HepG2 (cell line): ENCODE measurements around the gene ABAT. TPM values are rescaled to one million over a fixed set of nuclear protein-coding genes. Genes with fewer than 3 reads are reported as not detected.

Experiments
- AFF4 ChIP-seq: sonication (generic); formaldehyde crosslinking; IDR thresholded peaks from 2 replicates; pipeline ENCODE4 v1.4.0; 2020; ENCODE audit warnings: missing genetic modification reagents
- FOXO4 ChIP-seq: sonication (generic); formaldehyde crosslinking; conservative IDR thresholded peaks from 2 replicates; pipeline ENCODE4 v1.8.1; 2023; ENCODE audit warnings: missing genetic modification reagents
- GLI4 ChIP-seq: sonication (generic); formaldehyde crosslinking; IDR thresholded peaks from 2 replicates; pipeline ENCODE4 v1.5.1; 2020; ENCODE audit warnings: missing genetic modification reagents, mild to moderate bottlenecking, moderate library complexity, borderline replicate concordance
- HOXD1 ChIP-seq: sonication (generic); formaldehyde crosslinking; IDR thresholded peaks from 2 replicates; pipeline ENCODE4 v1.5.0; 2020; ENCODE audit warnings: missing genetic modification reagents
- MIER3 ChIP-seq: IDR thresholded peaks from 2 replicates; pipeline ENCODE4 v1.6.1; 2016; ENCODE audit warnings: missing compliant biosample characterization, borderline replicate concordance
- NR2F6 ChIP-seq, 2 experiments: IDR thresholded peaks; 2 replicates each; pipeline ENCODE4 v1.6.1; 2016; ENCODE audit warnings: antibody characterized with exemption in 1 of 2, mild to moderate bottlenecking in 1 of 2
- POLR2A ChIP-seq, 2 experiments: IDR thresholded peaks; 2 replicates each; pipeline ENCODE4 v1.6.1; 2011; ENCODE audit warnings: low read depth in 2 of 2, low read length in 2 of 2, mild to moderate bottlenecking in 1 of 2, moderate library complexity in 1 of 2; ENCODE audit not compliant: insufficient read depth in 1 of 2
- POLR2AphosphoS5 ChIP-seq: IDR thresholded peaks from 2 replicates; pipeline ENCODE4 v1.6.1; 2012; ENCODE audit warnings: low read depth, low read length
- REST ChIP-seq, 2 experiments: IDR thresholded peaks; 2 replicates each; pipeline ENCODE4 v1.6.1; 2011 to 2012; ENCODE audit warnings: low read length in 2 of 2, borderline replicate concordance in 1 of 2, low read depth in 1 of 2, mild to moderate bottlenecking in 1 of 2, moderate library complexity in 1 of 2
- SALL1 ChIP-seq: sonication (generic); formaldehyde crosslinking; IDR thresholded peaks from 2 replicates; pipeline ENCODE4 v1.8.0; 2022; ENCODE audit warnings: mild to moderate bottlenecking, missing genetic modification reagents
- SRY ChIP-seq: sonication (generic); formaldehyde crosslinking; IDR thresholded peaks from 2 replicates; pipeline ENCODE4 v1.8.0; 2022; ENCODE audit warnings: mild to moderate bottlenecking, missing genetic modification reagents
- ZBTB39 ChIP-seq: sonication (generic); formaldehyde crosslinking; IDR thresholded peaks from 2 replicates; pipeline ENCODE4 v1.5.0; 2020; ENCODE audit warnings: missing genetic modification reagents
- ZNF513 ChIP-seq: sonication (generic); formaldehyde crosslinking; conservative IDR thresholded peaks from 2 replicates; pipeline ENCODE4 v1.5.0; 2020; ENCODE audit warnings: missing genetic modification reagents
- ZNF546 ChIP-seq: sonication (generic); formaldehyde crosslinking; conservative IDR thresholded peaks from 2 replicates; pipeline ENCODE4 v1.8.1; 2023; ENCODE audit warnings: mild to moderate bottlenecking, missing genetic modification reagents
- ZNF883 ChIP-seq: sonication (generic); formaldehyde crosslinking; IDR thresholded peaks from 2 replicates; pipeline ENCODE4 v1.5.1; 2020; ENCODE audit warnings: mild to moderate bottlenecking, missing genetic modification reagents; ENCODE audit errors: not compliant biosample characterization
- polyA plus RNA-seq, 8 experiments: library from polyadenylated mRNA; depleted of rRNA in 3 of 8; stranded (reverse) in 7 of 8; unstranded in 1 of 8; fragments of >200 nt; fragmentation: Illumina TruSeq in 4 of 8; extraction: Trizol in 4 of 8; gene quantifications; 2 replicates each; pipeline versions ENCODE4 v1.2.1 to v1.2.3, GENCODE V29; 2011 to 2016; ENCODE audit warnings: low read depth in 4 of 8, missing spikeins in 1 of 8, mixed read lengths in 1 of 8; ENCODE audit not compliant: insufficient read depth in 1 of 8
- total RNA-seq, 5 experiments: library from RNA; depleted of rRNA; stranded (reverse); fragments of >200 nt; fragmentation: Illumina TruSeq; extraction: Trizol; gene quantifications; 2 replicates each; pipeline ENCODE4 v1.2.3, GENCODE V29; 2016; ENCODE audit warnings: low read depth in 1 of 5

Gene ABAT
- total and polyA plus RNA-seq, 2 of the 13 experiments (the other 11 are each of a cell fraction or from before 2014, with no cell fraction given), result 47.6 to 97.3 TPM

GRCh38 chr16:8674413-8675022, at the start of gene ABAT (continued):
- TF ChIP-seq ZNF883, result no peak
- TF ChIP-seq AFF4, result peak; percentile 56; the same call in 1 of the 2 replicates
- no peak for TF ChIP-seq NR2F6 (IDR thresholded peaks at IDR 0.05)
- peak; percentile 46; the same call in 1 of the 2 replicates for TF ChIP-seq NR2F6 (CRISPR knock-in tag; IDR thresholded peaks at IDR 0.05)
- TF ChIP-seq MIER3 (CRISPR knock-in tag), result 0 out of 2 replicates have a peak, but pooled peaks have one; percentile 45
- 0 out of 2 replicates have a peak, but pooled peaks have one; percentile 91 for TF ChIP-seq FOXO4 (CRISPR knock-in tag)
- 0 out of 2 replicates have a peak, but pooled peaks have one; percentile 37 for TF ChIP-seq HOXD1 (CRISPR knock-in tag)
- TF ChIP-seq SALL1 (CRISPR knock-in tag), result 0 out of 2 replicates have a peak, but pooled peaks have one; percentile 61
- TF ChIP-seq ZBTB39 (CRISPR knock-in tag), result 0 out of 2 replicates have a peak, but pooled peaks have one; percentile 24
- TF ChIP-seq ZNF546 (CRISPR knock-in tag), result 0 out of 2 replicates have a peak, but pooled peaks have one; percentile 51
- TF ChIP-seq GLI4 (CRISPR knock-in tag), result no peak
- peak in 1 of 2 experiments; percentile 15; a peak in 1 of 4 replicates for TF ChIP-seq REST (IDR thresholded peaks at IDR 0.05; ENCODE audit: borderline replicate concordance in 1 of 2, low read depth in 1 of 2, low read length in 2 of 2)
- peak; percentile 79 for TF ChIP-seq POLR2AphosphoS5
- TF ChIP-seq SRY, result peak; percentile 47; the same call in 1 of the 2 replicates
- peak; percentile 79; the same call in 1 of the 2 replicates for TF ChIP-seq ZNF513 (CRISPR knock-in tag)
- TF ChIP-seq POLR2A (IDR thresholded peaks at IDR 0.05; ENCODE audit: insufficient read depth in 1 of 2, low read depth in 2 of 2, low read length in 2 of 2), result peak; percentile 86 to 88
